Heart left ventricle (tissue), 13 donors: ENCODE data around the gene PRPSAP1.

Experiments
- CTCF ChIP-seq, 12 donors: fragments of 200-600 bp; sonication (generic) in 4 of 12; IDR thresholded peaks; one replicate each; pipeline versions ENCODE4 v1.5.0 to v1.8.0; 2018 to 2022; ENCODE audit warnings: antibody characterized with exemption in 12 of 12, mild to moderate bottlenecking in 5 of 12
- POLR2A ChIP-seq, 2 donors: fragments of 450-650 bp; IDR thresholded peaks; one replicate each; pipeline ENCODE4 v1.6.1; 2017; ENCODE audit warnings: antibody characterized with exemption in 2 of 2, mild to moderate bottlenecking in 2 of 2, moderate library complexity in 2 of 2
- donor health status: ischemic (EF 13 %, LVEDD 7.1; RV severe dilation, severe dysfunction).
- donor health status: DM: no; HTN: yes; CAD: no.
- donor health status: DM: no; HTN: no; CAD: no.
- donor health status: ischemic (EF 25% LVEDD 6.9; RV normal size, moderate dysfunction).
- donor health status: ischemic (EF 25% LVEDD 5.7; RV mildly dilated, moderate dysfunction).
- donor health status: ischemic (EF 35%, LVEDD 5.7; RV mildly dilated, moderate dysfunction).
- donor health status: nonischemic (EF 11% LVEDD 7.7; RV severe dilation, severe dysfunction).
- donor health status: DM: yes; HTN: yes; CAD: no.
- donor health status: PGD.
- donor health status: ischemic (EF 29% LVEDD 5.4; RV normal size, mild dysfunction).
- donor health status: nonischemic (EF 23%, LVEDD 6.1; RV moderate dilation, normal function).

- TF ChIP-seq CTCF (IDR thresholded peaks at IDR 0.05) (no peak), POLR2A (IDR thresholded peaks at IDR 0.05) (no peak)
Observed at GRCh38 chr17:76333673-76334505, 19.8 kb downstream of the PRPSAP1 start.
